Retina (tissue), 1 donor: Measurements from ENCODE around the gene MYOC.
"Not testable (repeated sequence)": the region's sequence is repeated elsewhere in the genome, so short reads cannot be mapped to it uniquely, and the experiment has no call there.

ENCODE experiments used
- DNase-seq: peaks from one replicate; pipeline ENCODE4 v3.0.0-alpha.2; 2016

The MYOC gene

DNA sequence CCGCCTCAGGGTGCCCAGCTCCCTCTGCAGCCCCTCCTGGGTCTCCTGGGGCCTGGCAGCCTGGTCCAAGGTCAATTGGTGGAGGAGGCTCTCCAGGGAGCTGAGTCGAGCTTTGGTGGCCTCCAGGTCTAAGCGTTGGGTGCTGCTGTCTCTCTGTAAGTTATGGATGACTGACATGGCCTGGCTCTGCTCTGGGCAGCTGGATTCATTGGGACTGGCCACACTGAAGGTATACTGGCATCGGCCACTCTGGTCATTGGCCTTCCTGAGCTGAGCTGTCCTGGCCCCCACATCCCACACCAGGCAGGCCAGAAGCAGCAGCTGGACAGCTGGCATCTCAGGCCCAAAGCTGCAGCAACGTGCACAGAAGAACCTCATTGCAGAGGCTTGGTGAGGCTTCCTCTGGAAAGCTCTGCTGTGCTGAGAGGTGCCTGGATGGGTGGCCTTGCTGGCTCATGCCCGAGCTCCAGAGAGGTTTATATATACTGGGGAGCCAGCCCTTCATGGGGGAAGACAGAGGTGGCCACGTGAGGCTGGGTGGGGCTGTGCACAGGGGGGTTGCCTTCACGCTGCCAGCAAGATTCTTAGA is at the start of gene MYOC:
Gene MYOC, minus strand, starts transcription at position 455 of the 589 bp plus-strand sequence. Its CDS starts 77 bp downstream, at position 378.
- DNase-seq = no peak

DNA sequence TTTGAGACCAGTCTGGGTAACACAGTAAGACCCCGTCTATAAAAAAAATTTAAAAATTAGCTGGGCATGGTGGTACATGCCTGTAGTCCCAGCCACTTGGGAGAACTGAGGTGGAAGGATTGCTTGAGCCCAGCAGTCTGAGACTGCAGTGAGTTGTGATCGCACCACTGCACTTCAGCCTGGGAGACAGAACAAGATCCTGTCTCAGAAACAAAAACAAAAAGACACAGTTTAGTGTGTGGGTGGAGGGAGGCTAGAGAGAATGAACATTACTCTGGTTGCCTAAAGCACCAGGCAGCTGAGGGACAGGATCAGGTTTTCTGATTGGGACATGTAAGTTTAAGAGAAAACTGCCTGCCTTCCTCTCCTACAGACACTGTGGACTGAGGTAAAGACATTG is 47.0 kb upstream of the MYOC start:
- DNase-seq = no peak

DNA sequence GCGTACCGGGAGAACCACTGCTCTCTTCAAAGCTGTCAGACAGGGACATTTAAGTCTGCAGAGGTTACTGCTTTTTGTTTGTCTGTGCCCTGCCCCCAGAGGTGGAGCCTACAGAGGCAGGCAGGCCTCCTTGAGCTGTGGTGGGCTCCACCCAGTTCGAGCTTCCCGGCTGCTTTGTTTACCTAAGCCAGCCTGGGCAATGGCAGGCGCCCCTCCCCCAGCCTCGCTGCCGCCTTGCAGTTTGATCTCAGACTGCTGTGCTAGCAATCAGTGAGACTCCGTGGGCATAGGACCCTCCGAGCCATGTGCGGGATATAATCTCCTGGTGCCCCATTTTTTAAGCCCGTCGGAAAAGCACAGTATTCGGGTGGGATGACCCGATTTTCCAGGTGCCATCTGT is 43.3 kb upstream of the MYOC start:
- not testable (repeated sequence) for DNase-seq

DNA sequence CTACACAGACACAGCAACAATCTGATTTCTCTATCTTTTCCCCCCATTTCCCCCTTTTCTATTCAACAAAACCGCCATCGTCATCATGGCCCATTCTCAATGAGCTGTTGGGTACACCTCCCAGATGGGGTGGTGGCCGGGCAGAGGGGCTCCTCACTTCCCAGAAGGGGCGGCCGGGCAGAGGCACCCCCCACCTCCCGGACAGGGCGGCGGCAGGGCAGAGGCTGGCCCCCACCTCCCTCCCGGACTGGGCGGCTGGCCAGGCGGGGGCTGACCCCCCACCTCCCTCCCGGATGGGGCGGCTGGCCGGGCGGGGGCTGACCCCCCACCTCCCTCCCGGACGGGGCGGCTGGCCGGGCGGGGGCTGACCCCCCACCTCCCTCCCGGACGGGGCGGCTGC is 41.1 kb upstream of the MYOC start:
- not testable (repeated sequence) for DNase-seq

GRCh38 chr1:171683870-171684269 is 31.4 kb upstream of the MYOC start:
- DNase-seq = no peak

DNA sequence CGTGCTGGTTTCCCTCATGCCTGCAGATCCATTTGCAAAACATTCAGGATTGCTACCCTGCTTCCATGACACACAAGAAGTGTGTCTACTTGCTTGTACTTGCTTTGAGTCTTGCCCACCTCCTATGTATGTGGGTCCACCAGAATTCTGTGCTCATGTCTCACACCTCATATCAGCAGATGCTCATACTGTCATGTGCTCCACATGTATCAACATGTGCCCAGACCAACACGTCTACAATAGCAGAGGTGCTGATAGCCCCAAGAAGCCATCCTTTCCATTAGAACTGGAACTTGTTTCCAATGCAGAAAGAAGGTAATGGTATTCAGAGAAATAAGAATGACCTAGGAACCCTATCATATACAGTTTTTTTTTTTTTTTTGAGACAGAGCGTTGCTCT is 27.9 kb upstream of the MYOC start:
- DNase-seq = no peak

DNA sequence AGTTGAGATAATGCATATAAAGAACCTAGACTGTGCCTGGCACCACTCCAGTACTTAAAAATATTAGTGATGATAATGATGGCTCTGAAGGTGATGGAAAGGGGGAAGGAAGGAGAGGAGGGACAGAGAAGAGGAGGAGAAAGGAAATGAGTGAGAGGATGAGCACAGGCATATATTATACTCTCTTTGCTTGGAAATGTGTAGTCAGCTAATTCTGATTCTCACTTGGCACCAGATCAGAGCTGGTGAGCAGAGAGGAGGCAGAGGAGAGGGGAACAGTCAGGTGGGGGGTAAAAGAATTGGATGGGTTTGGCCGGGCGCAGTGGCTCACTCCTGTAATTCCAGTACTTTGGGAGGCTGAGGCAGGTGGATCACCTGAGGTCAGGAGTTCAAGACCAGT is 24.3 kb upstream of the MYOC start:
- no peak for DNase-seq

DNA sequence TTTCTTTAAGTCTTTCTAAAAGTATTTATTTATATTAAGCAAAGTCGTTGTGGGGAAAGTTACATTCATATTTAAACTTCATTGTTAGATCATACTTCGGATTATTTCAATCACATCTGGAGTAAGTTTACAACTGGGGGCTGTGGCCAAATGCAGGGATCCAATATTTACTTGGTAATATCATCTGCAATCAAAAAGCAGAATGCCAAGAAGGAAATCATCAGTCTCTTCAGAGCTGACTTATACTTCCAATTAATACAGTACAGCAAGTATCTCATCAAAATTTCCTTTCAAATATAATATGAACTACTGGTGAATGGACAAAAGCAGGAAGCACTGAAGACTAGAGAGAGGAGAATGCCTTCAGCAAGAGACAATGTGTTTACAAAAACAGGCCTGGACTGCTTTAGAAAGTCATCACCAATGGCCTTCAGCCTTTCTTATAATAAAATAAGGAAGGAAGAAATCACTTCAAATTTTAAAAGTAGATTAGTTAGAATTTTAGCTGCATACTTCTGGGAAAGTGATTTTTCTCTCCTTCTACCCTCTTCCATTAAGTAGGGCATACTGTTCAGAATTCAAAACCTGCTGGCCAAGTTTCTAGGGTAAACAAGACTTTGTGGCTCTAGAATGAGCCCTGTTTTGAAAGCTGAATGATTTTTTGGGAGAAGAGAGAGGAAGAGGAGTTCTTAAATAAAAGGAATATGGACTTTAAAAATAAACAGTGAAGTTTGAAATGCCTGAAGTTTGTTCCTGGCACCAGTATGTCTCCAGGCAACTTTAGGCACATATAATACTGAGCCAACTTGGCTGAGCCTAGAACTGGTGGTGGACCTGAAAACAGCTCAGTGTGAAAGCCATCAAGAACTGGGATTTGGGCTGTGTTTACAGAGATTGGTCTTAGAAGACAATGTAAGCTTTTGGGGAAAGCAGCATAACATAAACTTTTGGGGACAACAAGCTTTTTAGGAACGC is 22.2 kb upstream of the MYOC start:
- DNase-seq = no peak

GRCh38 chr1:171670739-171671138 is 18.3 kb upstream of the MYOC start:
- no peak for DNase-seq

GRCh38 chr1:171668372-171668771 is 15.9 kb upstream of the MYOC start:
- no peak for DNase-seq

DNA sequence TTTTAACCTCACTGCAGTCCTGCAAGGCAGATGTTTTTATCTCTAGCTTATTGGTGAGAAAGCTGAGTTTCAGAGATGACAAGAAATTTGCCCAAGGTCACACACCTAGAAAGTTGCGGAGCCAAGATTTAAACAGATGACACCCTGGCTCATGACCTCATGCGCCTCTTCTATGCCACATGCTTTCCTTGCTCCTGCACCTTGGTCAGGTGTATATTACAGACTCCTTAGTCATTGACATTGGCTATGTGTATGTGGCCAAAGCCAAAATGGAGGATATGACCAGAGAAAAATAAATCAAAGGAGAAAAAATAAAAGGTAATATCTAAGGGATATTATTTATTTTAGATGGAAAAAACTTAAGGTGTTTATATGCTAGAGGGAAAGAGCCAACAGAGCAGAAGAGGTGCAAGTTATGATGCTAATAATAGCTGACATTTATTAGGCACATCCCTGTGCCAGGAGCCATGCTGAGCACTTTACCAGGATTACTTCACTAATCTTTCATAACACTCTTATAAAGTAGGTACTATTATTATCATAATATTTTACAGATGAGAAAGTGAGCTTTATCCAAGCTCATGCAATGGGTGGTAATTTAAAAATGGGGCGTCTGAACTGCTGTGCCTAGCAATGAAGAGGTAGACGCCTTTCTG is 13.8 kb upstream of the MYOC start:
- DNase-seq = no peak

DNA sequence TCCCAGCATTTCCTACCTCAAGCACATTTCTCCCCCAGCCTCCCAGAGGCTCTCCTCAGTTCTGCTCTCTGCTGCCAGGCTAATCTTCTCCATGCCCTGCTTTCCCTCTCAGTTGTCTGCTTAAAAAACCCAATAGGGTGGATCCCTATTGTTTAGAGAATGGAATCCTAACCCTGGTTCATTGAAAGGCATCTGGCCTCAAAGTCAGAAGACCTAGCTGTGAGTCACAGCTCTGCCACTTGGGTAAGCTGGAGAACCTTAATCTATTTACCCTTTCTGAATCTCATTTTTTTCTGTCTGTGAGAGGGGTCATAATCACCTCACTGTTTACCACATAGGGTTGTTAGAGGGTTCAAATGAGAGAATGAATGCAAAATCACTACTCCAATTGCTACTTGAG is 12.5 kb upstream of the MYOC start:
- no peak for DNase-seq

DNA sequence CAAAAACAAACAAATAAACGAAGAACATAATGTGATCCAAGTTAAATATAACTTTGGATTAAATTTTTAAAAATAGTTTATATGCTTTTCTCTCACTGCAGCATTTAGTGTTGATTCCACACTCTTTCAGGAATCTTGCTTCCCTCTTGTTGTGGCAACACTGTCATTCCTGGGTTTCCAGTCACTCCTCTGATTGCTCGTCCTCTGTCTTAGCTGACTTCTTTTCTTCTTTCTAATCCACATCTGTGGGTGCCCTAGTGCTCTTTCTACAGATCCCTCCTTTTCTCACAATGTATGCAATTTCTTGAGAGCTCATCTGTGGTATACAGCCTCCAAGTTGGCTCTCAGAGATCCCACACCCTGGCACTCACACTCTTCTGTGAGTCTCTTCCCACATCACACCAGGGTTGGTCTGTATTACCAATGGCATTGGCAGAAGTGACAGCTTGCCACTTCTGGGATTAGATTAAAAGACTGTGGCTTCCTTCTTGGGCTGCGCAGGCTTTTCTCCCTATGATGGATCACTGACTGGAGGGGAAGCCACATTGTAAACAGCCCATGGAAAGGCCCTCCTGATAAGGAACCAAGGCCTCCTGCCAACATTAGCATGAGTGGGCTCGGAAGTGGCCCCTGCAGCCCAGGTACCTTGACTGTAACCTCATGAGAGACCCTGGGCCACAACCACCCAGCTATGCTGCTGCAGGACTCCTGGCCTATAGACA is 11.5 kb upstream of the MYOC start:
- no peak for DNase-seq

GRCh38 chr1:171663036-171663853 is 10.8 kb upstream of the MYOC start:
- no peak for DNase-seq

- DNase-seq = no peak
These were observed 8.7 kb upstream of the MYOC start for GRCh38 chr1:171661076-171661650.

DNA sequence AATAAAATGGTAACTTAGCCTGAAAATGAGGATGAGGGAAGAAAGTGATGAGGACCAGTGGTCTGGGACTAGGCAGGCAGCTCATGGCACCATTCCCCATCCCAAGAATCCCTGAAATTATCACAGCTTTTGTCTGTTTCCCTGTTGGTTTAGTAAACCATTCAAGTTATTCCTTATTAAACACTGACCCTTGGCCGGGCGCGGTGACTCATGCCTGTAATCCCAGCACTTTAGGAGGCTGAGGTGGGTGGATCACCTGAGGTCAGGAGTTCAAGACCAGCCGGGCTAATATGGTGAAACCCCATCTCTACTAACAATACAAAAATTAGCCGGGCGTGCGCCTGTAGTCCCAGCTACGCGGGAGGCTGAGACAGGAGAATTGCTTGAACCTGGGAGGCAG is 3.7 kb upstream of the MYOC start:
- not testable (repeated sequence) for DNase-seq

- no peak for DNase-seq
These were observed 3.2 kb upstream of the MYOC start for GRCh38 chr1:171655746-171656116.

GRCh38 chr1:171654942-171655745 is 2.7 kb upstream of the MYOC start:
- peak; percentile 51 for DNase-seq

DNA sequence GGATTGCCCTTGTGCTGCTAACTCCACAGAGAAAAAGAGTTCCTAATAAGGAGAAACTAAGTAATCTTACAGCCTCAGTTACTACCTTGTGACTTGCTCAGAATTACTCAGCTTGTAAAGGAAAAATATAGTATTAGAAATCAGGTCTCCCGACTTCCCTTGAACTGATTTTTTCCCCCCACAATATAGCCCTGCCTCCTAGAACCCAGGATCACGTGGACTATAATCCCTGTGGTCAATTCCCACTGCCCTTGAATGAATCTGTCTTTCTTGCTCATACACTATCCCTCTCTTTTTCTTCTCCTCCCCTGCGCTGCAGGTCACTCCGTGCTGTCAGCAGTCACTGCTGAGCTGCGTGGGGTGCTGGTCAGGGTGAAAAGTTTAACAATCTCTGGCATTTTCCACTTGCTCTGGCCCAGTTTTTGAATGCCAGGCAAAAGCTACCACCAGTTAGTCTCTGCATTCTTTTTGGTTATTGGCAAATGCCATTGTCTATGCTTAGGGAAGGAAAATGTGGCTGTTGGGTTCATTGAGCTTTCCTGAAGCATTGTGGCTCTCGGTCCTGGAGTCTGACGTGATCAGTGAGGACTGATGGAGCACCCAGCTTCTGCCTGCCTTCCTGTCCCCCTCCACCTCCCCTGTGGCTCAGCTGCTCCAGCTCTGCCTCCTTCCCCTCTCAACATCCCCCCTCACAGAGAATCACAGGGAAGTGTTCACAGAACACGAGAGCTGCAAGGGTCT is 1.9 kb upstream of the MYOC start:
- peak; percentile 44 for DNase-seq

DNA sequence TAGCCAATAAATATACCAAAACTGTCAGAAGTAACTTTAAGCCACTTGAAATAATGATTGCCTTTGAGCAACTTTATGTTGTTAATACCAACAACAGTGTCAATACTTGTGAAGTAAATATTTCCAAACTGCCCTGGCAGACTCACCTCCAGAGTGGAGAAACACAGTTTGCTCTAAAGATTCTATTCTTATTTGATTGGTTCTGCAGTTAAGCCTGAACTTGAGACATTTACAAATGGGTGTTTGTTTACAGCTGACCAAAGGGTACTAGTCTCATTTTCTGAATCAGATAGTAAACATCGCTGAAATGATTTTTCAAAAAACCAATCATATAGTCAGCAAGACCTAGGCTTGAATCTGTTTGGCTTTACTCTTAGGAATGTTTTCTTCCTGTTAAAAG is 1.3 kb upstream of the MYOC start:
- DNase-seq = no peak
